B cell (primary cell): ENCODE data around the gene PSAPL1. TPM values are rescaled to one million over a fixed set of nuclear protein-coding genes. Genes with fewer than 3 reads are reported as not detected.

Source experiments
- ATAC-seq: fragments of 200-7000 bp; cut with Tn5 transposase; one replicate; pipeline ENCODE4 v1.10.0; 2021; ENCODE audit warnings: low read depth, mild to moderate bottlenecking, moderate number of reproducible peaks, moderate library complexity
- CTCF ChIA-PET: fragments of 350-600 bp; sonication (Branson Sonifier 250); formaldehyde crosslinking; loops from one replicate; lab custom pipeline; 2021; ENCODE audit warnings: antibody characterized with exemption, inconsistent platforms; lab: Charles Lee
- POLR2A ChIA-PET: fragments of 350-600 bp; sonication (Branson Sonifier 250); formaldehyde crosslinking; loops from one replicate; lab custom pipeline; 2021; ENCODE audit warnings: antibody characterized with exemption; lab: Charles Lee
- DNase-seq: peaks from one replicate; pipeline ENCODE4 v3.0.0; 2013
- H2AFZ ChIP-seq: 2 replicates; pipeline ENCODE4 v1.6.1; 2012; ENCODE audit warnings: mild to moderate bottlenecking, low read depth, low read length; ENCODE audit not compliant: insufficient read depth, poor library complexity, severe bottlenecking
- H3K27ac ChIP-seq, 2 donors: 1 replicate in 1 of 2; 2 replicates in 1 of 2; pipeline ENCODE4 v1.5.1; 2012 to 2013; ENCODE audit warnings: low read length in 2 of 2, mild to moderate bottlenecking in 2 of 2, moderate library complexity in 1 of 2
- H3K27me3 ChIP-seq, 4 experiments: fragments of 200-600 bp in 1 of 4; sonication (generic) in 1 of 4; replicated peaks in 1 of 4; 1 replicate in 2 of 4; 2 replicates in 2 of 4; pipeline versions ENCODE4 v1.6.1 to v1.7.0; 2013 to 2016; ENCODE audit warnings: low read length in 3 of 4, mild to moderate bottlenecking in 2 of 4, mixed read lengths in 1 of 4, moderate library complexity in 1 of 4; ENCODE audit not compliant: insufficient read depth in 4 of 4, control insufficient read depth in 3 of 4; ENCODE audit errors: control extremely low read depth in 1 of 4
- H3K36me3 ChIP-seq, 2 experiments: replicated peaks in 1 of 2; 1 replicate in 1 of 2; 2 replicates in 1 of 2; pipeline versions ENCODE4 v1.6.1 to v1.7.1; 2013; ENCODE audit warnings: low read length in 1 of 2; ENCODE audit not compliant: insufficient read depth in 2 of 2, control insufficient read depth in 1 of 2; ENCODE audit errors: control extremely low read depth in 1 of 2, extremely low read depth in 1 of 2
- H3K4me1 ChIP-seq, 2 donors: fragments of 200-600 bp in 1 of 2; sonication (generic) in 1 of 2; 1 replicate in 1 of 2; 2 replicates in 1 of 2; pipeline versions ENCODE4 v1.5.1 to v1.6.1; 2013 to 2017; ENCODE audit warnings: low read length in 2 of 2; ENCODE audit not compliant: control insufficient read depth in 2 of 2, insufficient read depth in 2 of 2
- H3K4me2 ChIP-seq: replicated peaks from 2 replicates; pipeline ENCODE3; 2012; ENCODE audit warnings: mild to moderate bottlenecking, low read depth, low read length; ENCODE audit not compliant: poor library complexity, severe bottlenecking
- H3K4me3 ChIP-seq, 5 experiments: fragments of 200-600 bp in 1 of 5; sonication (generic) in 1 of 5; 1 replicate in 3 of 5; 2 replicates in 2 of 5; pipeline versions ENCODE4 v1.5.1 to v1.7.0; 2011 to 2016; ENCODE audit warnings: low read length in 4 of 5, mild to moderate bottlenecking in 4 of 5, low read depth in 2 of 5, control low read depth in 1 of 5, moderate library complexity in 1 of 5; ENCODE audit not compliant: insufficient read depth in 1 of 5; ENCODE audit errors: control extremely low read depth in 1 of 5, extremely low read depth in 1 of 5
- H3K79me2 ChIP-seq: fragments of 200-600 bp; sonication (generic); one replicate; pipeline ENCODE4 v1.6.0; 2016; ENCODE audit warnings: low read length; ENCODE audit not compliant: control insufficient read depth, insufficient read depth
- H3K9ac ChIP-seq: fragments of 200-600 bp; sonication (generic); 2 replicates; pipeline ENCODE4 v1.6.1; 2017; ENCODE audit warnings: mild to moderate bottlenecking, low read length, moderate library complexity
- H3K9me3 ChIP-seq, 3 donors: one replicate each; pipeline versions ENCODE4 v1.6.1 to v1.7.1; 2013; ENCODE audit warnings: low read length in 2 of 3; ENCODE audit not compliant: control insufficient read depth in 2 of 3, insufficient read depth in 1 of 3; ENCODE audit errors: control extremely low read depth in 1 of 3
- H4K20me1 ChIP-seq: 2 replicates; pipeline ENCODE4 v1.6.0; 2012; ENCODE audit warnings: mild to moderate bottlenecking, low read length; ENCODE audit not compliant: insufficient read depth, control insufficient read depth, poor library complexity, severe bottlenecking
- H3K27ac Mint-ChIP-seq: one replicate; pipeline ENCODE4 v1.8.0; 2021; ENCODE audit warnings: mixed read lengths
- H3K27me3 Mint-ChIP-seq: one replicate; pipeline ENCODE4 v1.8.0; 2021; ENCODE audit warnings: mixed read lengths
- H3K4me1 Mint-ChIP-seq: one replicate; pipeline ENCODE4 v1.8.0; 2021; ENCODE audit warnings: mixed read lengths
- H3K4me3 Mint-ChIP-seq: one replicate; pipeline ENCODE4 v1.8.0; 2021; ENCODE audit warnings: mixed read lengths
- H3K9me3 Mint-ChIP-seq: one replicate; pipeline ENCODE4 v1.8.0; 2022; ENCODE audit warnings: mixed read lengths; ENCODE audit not compliant: insufficient read depth
- CTCF ChIP-seq: fragments of 200-600 bp; IDR thresholded peaks from one replicate; pipeline ENCODE4 v1.8.0; 2022; ENCODE audit warnings: antibody characterized with exemption, mild to moderate bottlenecking
- EZH2 ChIP-seq: IDR thresholded peaks from 2 replicates; pipeline ENCODE4 v1.6.1; 2012; ENCODE audit warnings: borderline replicate concordance, low read depth, mild to moderate bottlenecking, moderate library complexity, low read length; ENCODE audit not compliant: insufficient read depth, poor library complexity, severe bottlenecking
- WGBS: methylation state at CpG from one replicate; pipeline ENCODE4 v1.1.5; 2013; ENCODE audit warnings: missing lambda C conversion rate; ENCODE audit not compliant: insufficient coverage; 5-methylcytosine and 5-hydroxymethylcytosine counted together
- intact Hi-C: fragments of 100-400 bp; cut with micrococcal nuclease; formaldehyde crosslinking; loops from one replicate; pipeline ENCODE4 v1.10.0; 2022
- polyA plus RNA-seq: library from polyadenylated mRNA; depleted of rRNA; stranded (reverse); fragments of >200 nt; gene quantifications from 2 replicates; pipeline ENCODE4 v1.2.3, GENCODE V29; 2012
- total RNA-seq, 2 donors: library from RNA; stranded (reverse); fragments of 120-200 nt in 1 of 2; gene quantifications; 1 replicate in 1 of 2; 2 replicates in 1 of 2; pipeline versions ENCODE4 v1.2.3 to v1.2.4, GENCODE V29; 2013 to 2022

Gene PSAPL1
- total and polyA plus RNA-seq, 2 donors (not counting 1 experiment from before 2014, with no cell fraction given): not detected

GRCh38 chr4:7430368-7430964 lies 4.3 kb downstream of the PSAPL1 start:
- Histone ChIP-seq H3K36me3 (no peaks in the 10 kb centered on the region), H3K9me3 (peaks cover 0 to 6% (median 0%) of the 10 kb centered on the region in 3 donors), H2AFZ (no peak overlapping the region), H3K79me2 (no peaks in the 10 kb centered on the region), H3K4me2 (no peak overlapping the region), H3K27me3 (no peaks in the 10 kb centered on the region), H3K27ac (no peak overlapping the region), H4K20me1 (no peaks in the 10 kb centered on the region), H3K4me1 (no peaks in the 10 kb centered on the region), H3K9ac (no peak overlapping the region), H3K4me3 (no peak overlapping the region)
- Mint-ChIP-seq H3K27me3 (no peaks in the 10 kb centered on the region), H3K4me1 (no peaks in the 10 kb centered on the region), H3K4me3 (no peak overlapping the region), H3K9me3 (no peaks in the 10 kb centered on the region), H3K27ac (no peak overlapping the region)
- ATAC-seq (no peak), DNase-seq (no peak)
- POLR2A ChIA-PET: no interaction called here
- CTCF ChIA-PET: no interaction called here
- intact Hi-C loops: no loop called here
- WGBS: 70% methylated on average over 15 of the region's 16 CpGs
- TF ChIP-seq CTCF (no peak), EZH2 (no peak)

DNA sequence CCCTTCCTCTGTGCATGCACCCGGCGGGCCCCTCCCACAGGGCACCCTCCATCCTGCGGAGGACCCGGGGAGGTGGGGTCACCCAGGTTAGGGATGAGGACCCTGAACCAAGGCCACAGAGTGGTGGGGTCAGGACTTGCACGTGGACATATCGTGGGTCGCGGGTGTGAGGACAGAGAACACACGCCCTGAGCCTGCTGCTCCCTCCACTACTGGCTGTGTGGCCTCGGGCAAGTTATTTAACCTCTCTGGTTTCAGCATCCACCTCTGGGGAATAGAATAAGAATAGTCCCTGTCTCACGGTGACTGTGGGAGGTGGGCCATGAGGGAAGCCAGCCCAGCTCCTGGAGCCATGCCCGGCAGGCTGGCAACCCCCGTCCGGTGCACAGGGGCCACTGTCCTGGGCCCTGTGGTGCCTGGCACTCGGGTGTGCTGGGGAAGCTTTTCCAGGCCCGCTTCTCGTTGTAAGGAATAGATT lies 5.1 kb downstream of the PSAPL1 start:
- intact Hi-C loops: no loop called here
- Histone ChIP-seq H3K9ac (no peak overlapping the region), H3K9me3 (peaks cover 0 to 6% (median 0%) of the 10 kb centered on the region in 3 donors), H3K79me2 (no peaks in the 10 kb centered on the region), H2AFZ (no peak overlapping the region), H3K4me3 (no peak overlapping the region), H4K20me1 (no peaks in the 10 kb centered on the region), H3K27ac (no peak overlapping the region), H3K36me3 (no peaks in the 10 kb centered on the region), H3K4me1 (no peaks in the 10 kb centered on the region), H3K4me2 (no peak overlapping the region), H3K27me3 (no peaks in the 10 kb centered on the region)
- CTCF ChIA-PET: no interaction called here
- WGBS: 69% methylated on average over 8 of the region's 17 CpGs
- Mint-ChIP-seq H3K4me3 (no peak overlapping the region), H3K27me3 (no peaks in the 10 kb centered on the region), H3K27ac (no peak overlapping the region), H3K4me1 (no peaks in the 10 kb centered on the region), H3K9me3 (no peaks in the 10 kb centered on the region)
- POLR2A ChIA-PET: no interaction called here
- ATAC-seq: no peak
- TF ChIP-seq EZH2 (no peak), CTCF (no peak)
- no peak for DNase-seq
